ENCODE measurements around the gene SAMD10.

GRCh38 chr20:63945921-63946920 lies 33.2 kb downstream of the SAMD10 start:
- TF ChIP-seq, protein P1, sequence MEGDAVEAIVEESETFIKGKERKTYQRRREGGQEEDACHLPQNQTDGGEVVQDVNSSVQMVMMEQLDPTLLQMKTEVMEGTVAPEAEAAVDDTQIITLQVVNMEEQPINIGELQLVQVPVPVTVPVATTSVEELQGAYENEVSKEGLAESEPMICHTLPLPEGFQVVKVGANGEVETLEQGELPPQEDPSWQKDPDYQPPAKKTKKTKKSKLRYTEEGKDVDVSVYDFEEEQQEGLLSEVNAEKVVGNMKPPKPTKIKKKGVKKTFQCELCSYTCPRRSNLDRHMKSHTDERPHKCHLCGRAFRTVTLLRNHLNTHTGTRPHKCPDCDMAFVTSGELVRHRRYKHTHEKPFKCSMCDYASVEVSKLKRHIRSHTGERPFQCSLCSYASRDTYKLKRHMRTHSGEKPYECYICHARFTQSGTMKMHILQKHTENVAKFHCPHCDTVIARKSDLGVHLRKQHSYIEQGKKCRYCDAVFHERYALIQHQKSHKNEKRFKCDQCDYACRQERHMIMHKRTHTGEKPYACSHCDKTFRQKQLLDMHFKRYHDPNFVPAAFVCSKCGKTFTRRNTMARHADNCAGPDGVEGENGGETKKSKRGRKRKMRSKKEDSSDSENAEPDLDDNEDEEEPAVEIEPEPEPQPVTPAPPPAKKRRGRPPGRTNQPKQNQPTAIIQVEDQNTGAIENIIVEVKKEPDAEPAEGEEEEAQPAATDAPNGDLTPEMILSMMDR (IDR thresholded peaks at IDR 0.05): no peak
- no peak for TF ChIP-seq POLR2AphosphoS5 (IDR thresholded peaks at IDR 0.05)
- no peak for TF ChIP-seq EP300 (IDR thresholded peaks at IDR 0.05)
